Dendritic cell treated with granulocyte-macrophage colony-stimulating factor and Interleukin-4, amounts not matched to agents 40 ng/mL and 50 ng/mL, for 4 days (primary cell): ENCODE measurements around the gene PRAMEF15.
"Not testable (repeated sequence)": the region's sequence is repeated elsewhere in the genome, so short reads cannot be mapped to it uniquely, and the experiment has no call there.

ENCODE experiments used
- H3K27ac Mint-ChIP-seq: one replicate; pipeline ENCODE4 v1.8.0; 2022; ENCODE audit warnings: mild to moderate bottlenecking, mixed read lengths
- H3K27me3 Mint-ChIP-seq: one replicate; pipeline ENCODE4 v1.8.0; 2022; ENCODE audit warnings: mild to moderate bottlenecking, mixed read lengths
- H3K36me3 Mint-ChIP-seq: one replicate; pipeline ENCODE4 v1.8.0; 2022; ENCODE audit warnings: low read depth, mixed read lengths
- H3K4me1 Mint-ChIP-seq: one replicate; pipeline ENCODE4 v1.8.0; 2022; ENCODE audit warnings: low read depth, mixed read lengths
- H3K4me3 Mint-ChIP-seq: one replicate; pipeline ENCODE4 v1.8.0; 2022; ENCODE audit warnings: mild to moderate bottlenecking, moderate library complexity, mixed read lengths
- H3K9me3 Mint-ChIP-seq: one replicate; pipeline ENCODE4 v1.8.0; 2022; ENCODE audit warnings: mixed read lengths
- intact Hi-C: fragments of 100-400 bp; cut with micrococcal nuclease; formaldehyde crosslinking; loops from one replicate; pipeline ENCODE4 v1.15.0; 2022

PRAMEF15 gene

GRCh38 chr1:13364928-13365327 lies 49.5 kb downstream of the PRAMEF15 start:
- intact Hi-C loops, H3K36me3 Mint-ChIP-seq, H3K27me3 Mint-ChIP-seq, H3K4me3 Mint-ChIP-seq, H3K4me1 Mint-ChIP-seq, H3K9me3 Mint-ChIP-seq, H3K27ac Mint-ChIP-seq: not testable (repeated sequence)

- intact Hi-C loops, H3K27ac Mint-ChIP-seq, H3K4me1 Mint-ChIP-seq, H3K36me3 Mint-ChIP-seq, H3K9me3 Mint-ChIP-seq, H3K27me3 Mint-ChIP-seq, H3K4me3 Mint-ChIP-seq: not testable (repeated sequence)
These were observed 51.2 kb downstream of the PRAMEF15 start for GRCh38 chr1:13366536-13366935.

- H3K36me3 Mint-ChIP-seq, H3K4me3 Mint-ChIP-seq, H3K9me3 Mint-ChIP-seq, H3K27me3 Mint-ChIP-seq, intact Hi-C loops, H3K4me1 Mint-ChIP-seq, H3K27ac Mint-ChIP-seq: not testable (repeated sequence)
These were observed 53.2 kb downstream of the PRAMEF15 start for GRCh38 chr1:13368544-13368943.
